SK-N-SH (cell line): Measurements from ENCODE around the gene NOTCH2.

ENCODE experiments used
- CHD2 ChIP-seq: fragments of 150-350 bp; IDR thresholded peaks from 2 replicates; pipeline ENCODE4 v1.6.1; 2018; ENCODE audit warnings: low read length; ENCODE audit not compliant: partially characterized antibody
- EP300 ChIP-seq, 2 experiments: IDR thresholded peaks; 2 replicates each; pipeline versions ENCODE4 v1.4.0 to v1.6.1; 2012; ENCODE audit warnings: borderline replicate concordance in 1 of 2, low read depth in 1 of 2, low read length in 1 of 2
- EZH2phosphoT487 ChIP-seq: fragments of 200-600 bp; sonication (generic); IDR thresholded peaks from 2 replicates; pipeline ENCODE4 v1.6.1; 2017; ENCODE audit warnings: low read depth, mixed run types, mild to moderate bottlenecking, antibody characterized with exemption, moderate library complexity, borderline replicate concordance
- NRF1 ChIP-seq: IDR thresholded peaks from 2 replicates; pipeline ENCODE4 v1.6.1; 2012; ENCODE audit warnings: low read depth, mild to moderate bottlenecking, low read length
- POLR2AphosphoS5 ChIP-seq: IDR thresholded peaks from 2 replicates; pipeline ENCODE4 v1.6.1; 2012; ENCODE audit warnings: low read depth, low read length
- SIN3A ChIP-seq: IDR thresholded peaks from 2 replicates; pipeline ENCODE4 v1.6.1; 2012; ENCODE audit warnings: low read depth, mild to moderate bottlenecking, low read length, moderate library complexity, borderline replicate concordance
- TEAD4 ChIP-seq: IDR thresholded peaks from 2 replicates; pipeline ENCODE4 v1.4.0; 2012; ENCODE audit warnings: mild to moderate bottlenecking, borderline replicate concordance; ENCODE audit not compliant: insufficient read depth
- TF ChIP-seq, protein P1 (sequence below): fragments of 200-600 bp; sonication (generic); IDR thresholded peaks from 2 replicates; pipeline ENCODE4 v1.6.1; 2017; ENCODE audit warnings: antibody characterized with exemption, mild to moderate bottlenecking, moderate library complexity

DNA sequence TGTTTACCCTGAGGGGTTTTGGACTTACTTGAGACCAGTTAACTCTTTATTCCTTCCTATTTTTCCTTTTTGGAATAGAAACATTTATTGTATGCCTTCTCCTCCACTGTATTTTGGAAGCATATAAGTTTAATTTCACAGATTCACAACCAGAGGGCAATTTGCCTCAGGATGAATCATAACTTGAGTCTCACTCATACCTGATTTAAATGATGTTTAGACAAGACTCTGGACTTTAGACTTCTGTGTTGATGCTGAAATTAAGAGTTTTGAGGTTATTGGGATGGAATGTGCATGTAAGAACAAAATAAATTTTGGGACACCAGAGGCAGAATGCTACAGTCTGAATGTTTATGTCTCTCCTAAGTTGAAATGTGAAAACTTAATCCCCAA lies 166.0 kb downstream of the NOTCH2 start:
- TF ChIP-seq POLR2AphosphoS5: no peak
- no peak for TF ChIP-seq TEAD4
- TF ChIP-seq CHD2: no peak
- TF ChIP-seq, protein P1, sequence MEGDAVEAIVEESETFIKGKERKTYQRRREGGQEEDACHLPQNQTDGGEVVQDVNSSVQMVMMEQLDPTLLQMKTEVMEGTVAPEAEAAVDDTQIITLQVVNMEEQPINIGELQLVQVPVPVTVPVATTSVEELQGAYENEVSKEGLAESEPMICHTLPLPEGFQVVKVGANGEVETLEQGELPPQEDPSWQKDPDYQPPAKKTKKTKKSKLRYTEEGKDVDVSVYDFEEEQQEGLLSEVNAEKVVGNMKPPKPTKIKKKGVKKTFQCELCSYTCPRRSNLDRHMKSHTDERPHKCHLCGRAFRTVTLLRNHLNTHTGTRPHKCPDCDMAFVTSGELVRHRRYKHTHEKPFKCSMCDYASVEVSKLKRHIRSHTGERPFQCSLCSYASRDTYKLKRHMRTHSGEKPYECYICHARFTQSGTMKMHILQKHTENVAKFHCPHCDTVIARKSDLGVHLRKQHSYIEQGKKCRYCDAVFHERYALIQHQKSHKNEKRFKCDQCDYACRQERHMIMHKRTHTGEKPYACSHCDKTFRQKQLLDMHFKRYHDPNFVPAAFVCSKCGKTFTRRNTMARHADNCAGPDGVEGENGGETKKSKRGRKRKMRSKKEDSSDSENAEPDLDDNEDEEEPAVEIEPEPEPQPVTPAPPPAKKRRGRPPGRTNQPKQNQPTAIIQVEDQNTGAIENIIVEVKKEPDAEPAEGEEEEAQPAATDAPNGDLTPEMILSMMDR: no peak
- no peak for TF ChIP-seq NRF1
- no peak for TF ChIP-seq SIN3A
- TF ChIP-seq EP300 (IDR thresholded peaks at IDR 0.05; ENCODE audit: borderline replicate concordance in 1 of 2, low read depth in 1 of 2, low read length in 1 of 2): no peak
- no peak for TF ChIP-seq EZH2phosphoT487
